Astrocyte of the hippocampus (primary cell): Measurements from ENCODE around the gene EFCAB14.
"Not testable (repeated sequence)": the region's sequence is repeated elsewhere in the genome, so short reads cannot be mapped to it uniquely, and the experiment has no call there.

Experiments
- DNase-seq: peaks from one replicate; pipeline ENCODE4 v3.0.0; 2011; ENCODE audit warnings: low read depth, low spot score

The EFCAB14 gene

GRCh38 chr1:46654698-46655097 lies 64.2 kb downstream of the EFCAB14 start:
- DNase-seq = not testable (repeated sequence)

GRCh38 chr1:46654012-46654411 lies 64.9 kb downstream of the EFCAB14 start:
- DNase-seq = no peak

GRCh38 chr1:46653405-46653958 lies 65.4 kb downstream of the EFCAB14 start:
- no peak for DNase-seq

GRCh38 chr1:46652321-46653100 lies 66.4 kb downstream of the EFCAB14 start:
- no peak for DNase-seq

GRCh38 chr1:46651152-46651551 lies 67.8 kb downstream of the EFCAB14 start:
- not testable (repeated sequence) for DNase-seq

- DNase-seq = no peak
These were observed 68.4 kb downstream of the EFCAB14 start for GRCh38 chr1:46650491-46650890.

- DNase-seq = no peak
These were observed 69.2 kb downstream of the EFCAB14 start for GRCh38 chr1:46649764-46650163.

- DNase-seq = no peak
These were observed 71.3 kb downstream of the EFCAB14 start for GRCh38 chr1:46647611-46648010.

- DNase-seq = no peak
These were observed 72.1 kb downstream of the EFCAB14 start for GRCh38 chr1:46646844-46647243.

- no peak for DNase-seq
These were observed 72.6 kb downstream of the EFCAB14 start for GRCh38 chr1:46646331-46646730.

- no peak for DNase-seq
These were observed 73.1 kb downstream of the EFCAB14 start for GRCh38 chr1:46645815-46646214.

- peak; percentile 93 for DNase-seq
These were observed 75.5 kb downstream of the EFCAB14 start for GRCh38 chr1:46643368-46643775.

GRCh38 chr1:46642115-46642680 lies 76.7 kb downstream of the EFCAB14 start:
- DNase-seq = no peak

- DNase-seq = no peak
These were observed 79.4 kb downstream of the EFCAB14 start for GRCh38 chr1:46639547-46639946.

- no peak for DNase-seq
These were observed 80.0 kb downstream of the EFCAB14 start for GRCh38 chr1:46638921-46639320.

- no peak for DNase-seq
These were observed 81.3 kb downstream of the EFCAB14 start for GRCh38 chr1:46637444-46638083.

- DNase-seq = no peak
These were observed 83.7 kb downstream of the EFCAB14 start for GRCh38 chr1:46635205-46635604.

- DNase-seq = no peak
These were observed 88.2 kb downstream of the EFCAB14 start for GRCh38 chr1:46630719-46631118.
